Measurements from ENCODE around the gene MEIS1.
A peak's percentile ranks its signal among the peaks of the same experiment; 100 is the strongest.

Gene MEIS1

DNA sequence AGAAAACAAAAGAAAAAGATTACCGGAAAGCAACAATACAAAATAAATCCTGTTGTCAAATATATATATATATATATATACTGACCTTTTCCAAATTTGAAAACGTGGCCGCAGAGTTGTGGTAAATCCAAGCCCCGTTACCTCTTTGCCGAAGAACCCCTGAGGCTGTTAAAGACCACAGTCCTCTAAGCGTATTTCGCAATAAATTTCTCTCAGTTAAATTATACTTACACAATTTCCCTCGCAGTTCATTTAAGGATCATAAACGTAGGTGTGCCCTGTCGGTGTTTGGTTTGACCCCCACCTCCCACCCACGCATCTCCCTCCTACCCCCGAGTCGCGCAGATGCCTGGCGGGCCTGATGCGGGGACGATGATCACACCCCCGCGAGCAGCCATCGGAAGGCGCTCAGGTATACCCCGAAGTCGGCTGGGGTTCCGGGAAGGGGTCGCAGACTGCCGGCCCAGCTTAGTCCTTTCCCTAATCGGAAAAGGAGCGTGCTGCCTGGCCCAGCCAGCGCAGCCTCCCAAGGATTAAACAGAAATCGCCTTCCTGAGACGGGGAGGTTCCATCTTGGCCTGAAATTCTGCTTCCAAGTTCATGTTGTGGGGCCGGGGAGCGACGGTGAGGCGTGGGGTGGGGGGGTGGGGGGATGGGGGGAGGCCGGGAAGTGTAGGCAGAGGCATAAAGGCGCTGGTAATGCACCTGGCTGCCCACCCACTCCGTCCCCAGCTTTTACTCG lies 2.9 kb upstream of the MEIS1 start:
- DNase-seq (ENCODE audit: low read depth, low spot score) = no peak

DNA sequence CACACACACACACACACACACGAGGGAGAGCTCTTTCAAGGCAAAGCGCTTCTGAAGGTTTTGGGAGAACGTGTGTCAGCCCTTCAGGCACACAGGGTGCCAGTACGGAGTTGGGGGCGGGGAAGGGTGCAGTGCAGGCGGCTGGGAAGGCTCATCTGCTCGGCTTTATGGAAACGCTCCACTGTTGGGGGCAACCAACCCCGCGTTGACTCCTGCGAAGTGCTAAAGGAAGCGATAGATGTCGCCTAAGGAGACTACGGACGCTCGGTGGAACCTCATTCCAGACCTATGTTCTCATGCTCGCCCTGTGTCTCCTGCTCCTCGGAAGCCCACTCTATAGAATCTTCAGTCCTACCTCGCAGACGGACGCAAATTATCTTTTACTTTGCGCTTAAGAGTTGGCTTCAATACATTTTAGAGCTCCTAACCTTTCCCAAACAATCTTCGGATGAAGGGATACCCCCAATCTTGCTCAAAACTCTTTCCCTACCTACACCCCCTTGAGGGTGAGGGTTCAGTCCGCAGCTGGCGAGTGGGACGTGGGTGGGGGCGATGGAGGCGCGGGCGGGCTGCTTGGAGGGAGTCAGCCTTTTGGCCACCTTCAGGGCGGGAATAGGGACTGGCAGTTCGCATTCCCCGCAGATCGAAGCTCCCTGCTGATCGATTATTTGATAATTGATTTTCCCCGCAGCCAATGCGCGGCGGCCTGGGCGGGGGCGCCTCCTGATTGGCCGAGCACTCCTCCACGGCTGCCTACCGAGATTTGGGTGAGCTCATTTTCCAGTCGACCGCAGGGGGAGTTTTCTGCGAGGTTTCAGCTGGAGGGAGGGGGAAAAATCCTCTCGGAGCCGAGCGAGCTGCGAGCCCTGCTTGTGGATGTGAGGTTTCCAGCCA lies 1.9 kb upstream of the MEIS1 start:
- peak; percentile 96 for DNase-seq (ENCODE audit: low read depth, low spot score)

DNA sequence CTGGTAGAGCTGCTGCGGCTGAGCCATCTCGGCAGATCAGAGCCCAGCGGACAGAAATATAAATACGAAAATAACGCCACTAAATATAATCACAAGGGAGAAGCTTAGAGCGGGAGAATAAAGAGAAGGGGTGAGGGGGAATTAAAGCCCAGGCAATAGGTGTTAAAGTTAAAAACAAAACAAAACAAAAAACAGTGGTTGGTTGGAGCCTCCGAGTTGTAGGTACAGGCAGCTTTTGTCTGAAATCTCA lies 1.3 kb upstream of the MEIS1 start:
- no peak for DNase-seq (ENCODE audit: low read depth, low spot score)

DNA sequence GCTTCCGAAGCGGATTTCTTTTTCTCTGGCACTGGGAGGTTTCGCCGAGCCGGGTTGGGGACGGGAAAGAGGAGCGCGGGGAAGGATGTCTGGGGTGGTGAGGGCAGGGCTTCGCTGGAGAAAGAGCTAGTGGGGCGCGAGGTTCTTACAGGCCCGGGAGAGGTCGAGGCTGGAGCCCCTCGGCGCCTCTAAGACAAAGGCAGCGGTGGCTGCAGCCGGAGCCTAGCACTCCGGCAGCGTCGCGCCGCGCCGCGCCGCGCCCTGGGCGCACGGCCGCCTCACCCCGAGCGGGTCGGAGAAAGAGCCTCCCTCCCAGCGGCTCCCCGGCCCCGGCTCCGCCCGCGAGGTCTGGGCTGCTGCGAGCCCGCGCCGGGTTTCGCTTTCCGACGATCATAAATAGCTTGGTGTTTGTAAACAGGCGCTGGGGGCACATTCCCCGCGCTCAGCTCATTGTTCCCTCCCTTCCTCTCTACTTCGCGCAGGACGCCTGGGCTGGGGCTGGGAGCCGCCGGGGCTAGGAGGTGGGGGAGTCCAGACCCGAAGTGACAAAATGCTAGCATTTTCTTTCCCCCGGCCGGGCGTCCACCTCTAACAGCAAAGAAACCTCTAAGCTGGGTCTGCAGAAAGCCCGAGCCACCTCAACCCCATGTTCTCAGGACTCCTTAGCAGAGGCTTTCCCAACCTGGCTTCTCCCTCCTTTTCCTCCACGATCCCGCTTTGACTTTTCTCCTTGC lies 813 bp upstream of the MEIS1 start:
- DNase-seq (ENCODE audit: low read depth, low spot score) = peak; percentile 94

DNA sequence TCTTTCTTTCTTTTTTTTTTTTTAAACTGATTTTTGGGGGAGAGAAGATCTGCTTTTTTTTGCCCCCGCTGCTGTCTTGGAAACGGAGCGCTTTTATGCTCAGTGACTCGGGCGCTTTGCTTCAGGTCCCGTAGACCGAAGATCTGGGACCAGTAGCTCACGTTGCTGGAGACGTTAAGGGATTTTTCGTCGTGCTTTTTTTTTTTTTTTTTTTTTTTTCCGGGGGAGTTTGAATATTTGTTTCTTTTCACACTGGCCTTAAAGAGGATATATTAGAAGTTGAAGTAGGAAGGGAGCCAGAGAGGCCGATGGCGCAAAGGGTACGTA lies 587 bp downstream of the MEIS1 start:
- DNase-seq (ENCODE audit: low read depth, low spot score) = peak; percentile 45

DNA sequence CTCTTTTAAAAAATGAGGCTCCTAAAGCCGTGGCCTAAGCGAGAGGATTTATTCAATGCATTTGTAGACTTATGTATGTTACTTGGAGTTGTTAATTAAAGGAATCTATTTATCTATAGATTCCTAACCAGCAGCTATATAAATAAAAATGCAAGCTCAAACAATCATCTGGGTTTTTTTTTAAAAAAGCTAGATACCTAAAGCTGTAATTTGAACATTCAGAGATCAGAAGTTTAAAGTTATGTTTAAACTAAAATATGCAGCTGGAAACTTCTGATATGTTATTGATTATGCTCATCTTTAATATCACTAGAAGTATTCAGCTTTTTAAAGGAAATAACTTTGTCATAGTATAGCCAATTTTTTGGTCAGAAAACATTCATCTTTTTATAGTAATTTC lies 1.0 kb downstream of the MEIS1 start:
- no peak for DNase-seq (ENCODE audit: low read depth, low spot score)

DNA sequence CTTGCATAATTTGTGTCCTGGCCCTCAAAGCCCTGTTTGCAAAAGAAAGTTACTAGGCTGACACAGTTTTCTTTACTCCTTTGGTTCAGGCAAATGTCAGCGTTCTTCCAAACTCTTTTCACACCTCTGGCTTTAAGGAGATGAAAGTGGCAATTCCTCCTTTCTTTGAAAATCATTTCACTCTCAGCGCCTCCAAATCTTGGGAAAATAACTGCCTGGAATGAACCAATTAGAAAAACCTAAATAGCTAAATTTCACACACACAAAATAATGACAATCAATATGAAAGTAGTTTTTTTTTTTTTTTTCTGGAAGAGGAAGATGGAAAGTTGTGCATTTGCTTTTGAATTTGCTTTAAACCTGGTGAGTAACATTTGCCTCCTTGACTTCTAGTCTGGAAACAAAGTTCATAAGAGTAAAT lies 1.7 kb downstream of the MEIS1 start:
- DNase-seq (ENCODE audit: low read depth, low spot score) = no peak

DNA sequence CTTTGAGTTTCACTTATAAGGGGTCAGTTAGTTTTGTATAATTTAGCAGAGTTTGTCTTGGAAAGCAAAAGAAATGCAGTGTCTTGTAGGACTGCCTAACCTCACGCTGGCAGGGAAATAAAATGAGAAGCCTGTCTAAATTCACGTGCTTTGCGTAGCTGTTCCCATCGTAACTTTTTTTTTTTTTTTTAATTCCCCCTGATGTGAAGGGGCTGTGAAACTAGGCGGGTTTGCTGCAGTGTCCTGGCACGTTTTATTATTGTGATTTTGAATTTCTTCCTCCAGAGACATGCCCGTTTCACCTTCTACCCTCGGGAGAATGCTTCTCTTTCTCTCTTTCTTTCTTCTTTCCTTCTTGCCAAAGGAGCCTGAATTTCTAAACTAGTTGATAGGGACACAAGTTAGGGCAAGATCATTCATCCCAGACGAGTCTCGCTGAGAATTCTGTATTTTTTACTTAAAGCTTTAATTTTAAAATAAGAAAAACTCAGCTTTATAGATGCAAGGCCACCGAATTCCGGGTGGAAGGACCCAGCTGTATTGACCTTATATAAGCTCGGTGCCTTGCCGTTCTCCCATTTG lies 2.3 kb downstream of the MEIS1 start:
- no peak for DNase-seq (ENCODE audit: low read depth, low spot score)

DNA sequence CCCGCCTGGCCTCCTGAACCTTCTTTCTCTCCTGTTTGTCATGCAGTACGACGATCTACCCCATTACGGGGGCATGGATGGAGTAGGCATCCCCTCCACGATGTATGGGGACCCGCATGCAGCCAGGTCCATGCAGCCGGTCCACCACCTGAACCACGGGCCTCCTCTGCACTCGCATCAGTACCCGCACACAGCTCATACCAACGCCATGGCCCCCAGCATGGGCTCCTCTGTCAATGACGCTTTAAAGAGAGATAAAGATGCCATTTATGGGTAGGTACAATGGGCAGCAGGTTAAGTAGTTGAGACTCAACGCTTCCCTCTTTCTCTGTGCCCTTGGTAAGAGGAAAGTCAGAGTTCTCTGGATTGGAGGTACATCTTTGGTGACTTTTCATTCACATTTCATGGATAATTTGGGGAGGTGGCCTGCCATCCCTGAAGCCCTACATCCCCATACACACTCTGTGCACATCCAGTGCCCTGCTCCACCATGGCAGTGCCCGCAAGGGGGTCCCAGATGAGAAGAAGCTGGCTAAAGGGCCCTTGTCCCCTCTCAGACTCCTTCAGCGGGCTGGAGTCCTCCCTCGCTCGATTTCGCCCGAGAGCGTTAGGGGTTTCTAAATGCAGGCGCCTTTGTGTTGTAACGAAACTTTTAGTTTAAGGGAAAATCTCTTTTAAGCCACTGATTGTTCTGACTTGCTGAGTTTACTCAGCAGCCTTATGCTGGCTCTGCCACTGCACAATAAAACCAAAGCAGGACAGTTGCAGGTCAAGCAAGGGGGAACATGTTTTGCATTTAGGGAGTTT lies 3.0 kb downstream of the MEIS1 start:
- DNase-seq (ENCODE audit: low read depth, low spot score) = peak; percentile 51

DNA sequence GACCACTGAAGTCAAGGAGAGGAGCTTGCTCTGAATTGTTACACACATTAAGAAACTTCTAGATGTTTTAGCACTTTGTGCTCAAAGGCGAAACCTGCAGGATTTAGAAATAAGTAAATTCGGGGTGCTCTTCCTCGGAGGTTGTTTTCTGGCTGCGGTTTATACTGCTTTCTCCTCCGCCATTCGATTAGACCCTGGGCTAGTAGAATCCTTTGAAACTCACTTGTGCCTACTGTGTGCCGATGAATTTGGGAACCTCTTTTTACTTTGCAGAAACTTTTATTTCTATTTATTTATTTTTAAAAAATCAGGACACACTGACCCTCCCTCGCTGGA lies 3.5 kb downstream of the MEIS1 start:
- DNase-seq (ENCODE audit: low read depth, low spot score) = peak; percentile 49

DNA sequence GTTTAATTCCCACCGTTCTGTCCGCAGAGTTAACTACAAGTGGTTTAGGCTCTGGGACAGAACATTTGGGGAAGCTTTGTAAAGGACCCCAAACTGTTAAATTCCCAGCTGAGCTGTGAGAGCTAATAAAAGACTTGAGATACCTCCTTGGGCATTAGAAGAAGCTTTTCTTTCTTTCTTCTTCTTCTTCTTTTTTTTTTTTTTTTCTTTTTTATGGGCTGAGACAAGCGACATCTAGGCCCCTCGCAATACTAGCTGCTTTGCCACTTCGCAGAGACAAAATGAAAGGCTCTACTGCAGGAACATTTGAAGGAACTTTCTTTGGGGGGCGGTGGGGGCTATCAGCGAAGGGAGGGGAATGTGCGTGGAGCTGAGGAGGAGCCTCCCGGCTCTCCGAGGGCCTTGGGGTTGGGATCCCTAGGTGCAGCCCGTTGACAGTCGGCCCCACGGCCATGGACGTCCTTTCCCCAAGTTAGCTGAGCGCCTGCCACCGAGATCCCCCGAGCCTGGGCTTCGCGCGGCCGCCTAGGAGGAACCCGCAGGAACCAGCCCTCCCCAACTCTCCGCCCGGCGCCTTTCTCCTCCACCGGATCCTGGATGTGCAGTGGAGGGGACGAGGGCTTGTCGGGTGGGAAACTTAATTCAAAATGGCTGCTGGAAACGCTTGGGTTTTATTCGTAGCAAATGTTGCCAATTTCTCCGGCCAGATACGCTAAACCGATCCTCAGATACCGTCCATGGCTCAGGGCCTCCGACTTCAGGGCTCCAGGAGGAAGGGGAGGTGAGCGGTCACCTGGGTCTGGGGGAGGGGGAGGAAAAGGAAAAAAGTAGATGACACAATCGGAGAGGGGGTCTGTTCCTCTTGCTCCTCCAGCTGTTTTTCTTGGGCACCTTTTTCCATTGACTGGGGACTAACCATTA lies 4.2 kb downstream of the MEIS1 start:
- DNase-seq (ENCODE audit: low read depth, low spot score) = peak; percentile 61

DNA sequence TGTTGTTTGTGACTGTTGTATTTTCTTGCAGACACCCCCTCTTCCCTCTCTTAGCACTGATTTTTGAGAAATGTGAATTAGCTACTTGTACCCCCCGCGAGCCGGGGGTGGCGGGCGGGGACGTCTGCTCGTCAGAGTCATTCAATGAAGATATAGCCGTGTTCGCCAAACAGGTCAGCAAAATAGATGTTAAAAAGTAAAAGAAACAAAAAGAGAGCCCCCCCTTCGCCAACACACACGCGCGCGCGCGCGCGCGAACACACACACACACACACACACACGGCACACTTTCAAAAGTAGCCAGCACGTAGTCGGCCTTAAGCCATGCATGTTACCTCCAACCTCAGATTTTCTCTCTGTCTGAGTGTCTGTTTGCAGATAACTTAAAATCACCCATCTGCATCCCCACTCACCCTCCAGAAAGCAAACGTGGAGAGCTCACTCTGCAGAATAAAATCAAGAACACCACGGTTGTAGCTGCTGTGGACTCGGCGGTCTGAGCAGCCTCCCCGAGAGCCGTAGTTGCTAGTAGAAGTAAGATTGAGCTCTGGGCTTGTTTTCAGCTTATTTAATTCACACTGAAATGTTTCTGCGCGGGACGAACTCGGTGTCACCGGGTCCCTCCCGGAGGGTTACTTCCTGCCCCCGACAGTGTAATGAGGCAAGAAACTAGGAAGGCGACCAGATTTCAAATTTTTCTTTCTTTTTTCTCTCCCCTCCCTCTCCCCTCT lies 5.1 kb downstream of the MEIS1 start:
- peak; percentile 46 for DNase-seq (ENCODE audit: low read depth, low spot score)

DNA sequence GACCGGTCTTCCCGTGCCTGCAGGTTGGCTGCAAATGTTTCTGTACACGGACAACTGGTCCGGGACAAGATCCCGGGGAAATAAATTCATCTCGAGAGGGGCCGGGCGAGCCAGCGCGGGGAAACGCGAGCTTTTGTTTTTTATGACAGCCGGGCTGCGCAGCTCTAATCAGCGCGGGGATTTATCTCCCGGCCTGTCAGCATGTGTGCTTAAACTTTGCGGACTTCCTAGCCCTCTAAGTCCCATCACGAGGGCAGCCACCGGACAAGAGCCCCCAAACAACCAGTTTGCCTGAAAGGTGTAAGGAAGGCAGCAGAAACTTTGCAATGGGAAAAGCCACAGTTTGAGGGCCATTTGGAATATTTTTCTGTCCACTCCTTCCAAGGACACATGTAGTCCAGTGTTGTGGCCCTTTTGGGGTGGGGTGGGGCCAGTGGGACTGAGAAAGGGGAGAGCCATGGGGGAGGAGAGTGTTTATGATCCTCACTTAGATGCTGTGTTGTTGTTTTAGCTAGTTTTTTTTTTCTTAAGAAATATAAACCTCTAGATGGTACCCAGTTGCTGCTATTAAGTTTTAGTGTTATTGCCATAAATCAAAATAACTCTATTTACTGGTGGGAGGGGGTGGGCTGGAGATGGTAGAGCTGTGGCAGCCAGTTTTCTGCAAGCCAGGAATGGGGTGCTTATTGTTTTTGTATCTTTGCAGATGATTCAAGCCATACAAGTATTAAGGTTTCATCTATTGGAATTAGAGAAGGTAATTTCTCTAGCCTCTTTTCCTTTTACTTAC lies 6.0 kb downstream of the MEIS1 start:
- DNase-seq (ENCODE audit: low read depth, low spot score) = peak; percentile 58

DNA sequence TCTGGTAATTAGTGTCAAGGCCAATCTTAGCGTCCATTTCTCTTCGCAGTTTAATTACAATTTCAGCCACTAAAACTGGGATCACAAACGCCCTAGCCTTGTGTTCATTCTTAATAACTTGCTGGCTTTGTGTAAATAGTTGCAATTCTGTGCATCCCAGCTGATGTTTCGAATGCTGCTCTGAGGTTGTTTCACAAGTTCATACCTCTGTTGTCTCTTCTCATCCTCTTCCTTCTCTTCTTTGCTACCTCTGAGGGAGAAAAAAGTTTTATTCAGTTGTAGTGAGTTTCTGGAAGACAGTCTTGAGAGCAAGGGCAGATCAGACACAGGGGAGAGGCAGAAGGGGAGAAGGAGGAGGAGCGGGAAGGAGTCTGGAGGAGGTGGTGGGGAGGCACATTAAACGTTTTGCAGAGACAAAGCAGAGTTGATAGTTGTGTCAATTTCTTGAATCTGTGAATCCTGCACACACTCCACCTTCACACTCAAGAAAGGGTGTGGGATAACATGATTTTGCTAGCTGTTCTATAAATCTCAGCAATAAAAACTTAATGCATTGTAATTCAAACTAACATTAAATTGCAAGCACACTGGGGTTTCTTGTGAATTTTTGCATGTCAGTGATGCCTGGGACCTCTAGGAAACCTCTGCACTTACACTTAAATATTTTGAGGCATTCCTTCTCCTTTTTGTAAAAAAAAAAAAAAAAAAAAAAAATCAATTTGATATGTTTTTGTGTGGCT lies 6.8 kb downstream of the MEIS1 start:
- DNase-seq (ENCODE audit: low read depth, low spot score) = no peak

DNA sequence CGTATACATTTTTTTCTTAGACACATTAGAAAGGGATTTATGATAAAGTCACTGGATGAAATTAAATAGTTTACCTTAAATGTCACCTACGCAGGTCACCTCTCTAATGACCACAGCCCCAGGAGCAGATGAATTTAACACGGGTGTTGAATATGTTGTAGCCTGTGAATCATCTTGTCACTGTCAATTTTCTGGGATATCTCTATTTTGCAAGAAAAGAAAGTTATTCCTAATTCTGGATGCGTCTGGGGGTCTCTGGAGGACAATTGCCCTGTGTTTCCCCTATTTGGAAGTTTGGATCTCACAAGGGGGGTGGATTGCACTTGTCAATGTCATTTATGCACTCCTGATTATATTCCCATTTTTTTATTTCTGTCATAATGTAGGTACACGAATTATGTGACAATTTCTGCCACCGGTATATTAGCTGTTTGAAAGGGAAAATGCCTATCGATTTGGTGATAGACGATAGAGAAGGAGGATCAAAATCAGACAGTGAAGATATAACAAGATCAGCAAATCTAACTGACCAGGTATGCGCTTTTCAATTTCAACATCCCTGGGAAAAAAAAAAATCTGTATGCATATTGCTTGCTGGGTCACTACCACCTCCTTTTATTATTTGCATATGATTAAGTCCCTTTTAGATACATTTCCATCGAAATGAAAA lies 7.7 kb downstream of the MEIS1 start:
- no peak for DNase-seq (ENCODE audit: low read depth, low spot score)

DNA sequence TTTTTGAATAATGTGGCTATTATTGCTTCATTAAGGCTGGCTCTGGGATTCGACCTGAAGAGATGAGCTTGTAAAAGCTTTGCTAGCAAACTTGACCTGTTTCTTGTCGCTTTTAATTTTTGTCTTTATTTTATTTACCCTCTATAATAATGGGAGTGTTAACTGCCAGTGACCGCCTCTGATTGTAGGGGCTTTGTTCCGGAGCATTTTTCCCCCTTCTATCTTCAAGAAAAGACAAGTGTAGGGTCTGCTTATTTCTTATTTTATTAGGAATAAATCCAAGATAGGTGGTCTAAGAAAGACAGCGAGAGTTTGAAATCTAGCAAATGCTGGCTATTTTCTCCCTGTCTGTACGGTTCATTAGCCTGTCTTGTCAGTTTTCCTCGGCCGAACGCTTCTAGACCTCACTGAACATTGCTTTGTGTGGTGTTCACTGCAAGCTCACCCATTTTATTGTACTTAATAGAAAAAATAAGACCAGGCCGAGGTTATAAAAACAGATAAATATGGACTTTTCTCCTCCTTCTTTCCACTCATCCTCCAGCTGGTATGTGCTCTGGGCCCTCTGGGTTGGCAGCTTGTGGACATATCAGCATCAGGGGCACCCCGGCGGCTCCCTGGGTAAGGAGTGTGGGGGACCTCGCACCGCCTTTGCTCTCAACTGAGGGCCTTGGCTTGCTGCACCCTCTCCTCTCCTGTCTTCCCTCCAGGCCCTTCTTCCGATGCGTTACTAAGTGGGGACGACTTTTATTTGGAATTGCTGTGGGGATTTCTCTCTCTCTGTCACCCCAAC lies 8.5 kb downstream of the MEIS1 start:
- no peak for DNase-seq (ENCODE audit: low read depth, low spot score)

All from ELF-1 (cell line).